H1 (cell line): ENCODE results near the gene KRTAP17-1. TPM values are rescaled to one million over a fixed set of nuclear protein-coding genes. Genes with fewer than 3 reads are reported as not detected.

Source experiments
- CTCF ChIA-PET: fragments of 300-600 bp; sonication (Branson Sonifier 250); formaldehyde crosslinking; loops from one replicate; lab custom pipeline; 2021; ENCODE audit not compliant: partially characterized antibody; lab: Charles Lee
- POLR2A ChIA-PET: fragments of 300-600 bp; sonication (Branson Sonifier 250); formaldehyde crosslinking; loops from one replicate; lab custom pipeline; 2021; ENCODE audit warnings: inconsistent platforms; ENCODE audit not compliant: partially characterized antibody; lab: Charles Lee
- DNase-seq, 2 experiments: peaks; one replicate each; pipeline versions ENCODE4 v3.0.0 to v3.0.0-alpha.2; 2010 to 2022; ENCODE audit warnings: low spot score in 2 of 2, low read depth in 1 of 2, mixed read lengths in 1 of 2
- FAIRE-seq: peaks from 2 replicates; lab custom pipeline; 2011; peaks lifted over from hg19 to GRCh38; lab: Jason Lieb, UNC
- H2AFZ ChIP-seq: 2 replicates; pipeline ENCODE4 v1.8.1; 2012; ENCODE audit warnings: low read length, inconsistent platforms
- H2AK5ac ChIP-seq: 2 replicates; pipeline ENCODE4 v1.6.1; 2013; ENCODE audit warnings: low read depth, low read length
- H2BK120ac ChIP-seq: replicated peaks from 2 replicates; pipeline ENCODE3; 2013; ENCODE audit warnings: low read depth, low read length, inconsistent platforms
- H2BK12ac ChIP-seq: 2 replicates; pipeline ENCODE4 v1.6.1; 2013; ENCODE audit warnings: low read depth, low read length
- H2BK15ac ChIP-seq: 2 replicates; pipeline ENCODE4 v1.6.1; 2013; ENCODE audit warnings: low read length
- H2BK20ac ChIP-seq: 2 replicates; pipeline ENCODE4 v1.6.1; 2013; ENCODE audit warnings: low read length
- H2BK5ac ChIP-seq: 2 replicates; pipeline ENCODE4 v1.6.1; 2013; ENCODE audit warnings: low read depth, low read length
- H3K14ac ChIP-seq: 2 replicates; pipeline ENCODE4 v1.6.1; 2013; ENCODE audit warnings: inconsistent platforms; ENCODE audit not compliant: insufficient read length
- H3K18ac ChIP-seq: 2 replicates; pipeline ENCODE4 v1.6.1; 2013; ENCODE audit warnings: low read length; ENCODE audit errors: extremely low read depth
- H3K23ac ChIP-seq: 2 replicates; pipeline ENCODE4 v1.6.1; 2013; ENCODE audit warnings: inconsistent platforms; ENCODE audit not compliant: insufficient read length
- H3K23me2 ChIP-seq: 2 replicates; pipeline ENCODE4 v1.6.1; 2013; ENCODE audit warnings: low read depth, low read length
- H3K27ac ChIP-seq: 2 replicates; pipeline ENCODE4 v1.6.1; 2011; ENCODE audit warnings: low read depth, low read length, inconsistent platforms
- H3K27me3 ChIP-seq, 4 experiments: replicated peaks in 1 of 4; 1 replicate in 1 of 4; 2 replicates in 3 of 4; pipeline versions ENCODE4 v1.6.1 to v1.8.1; 2011 to 2013; ENCODE audit warnings: low read length in 3 of 4, mild to moderate bottlenecking in 3 of 4, inconsistent platforms in 2 of 4, mixed read lengths in 2 of 4, moderate library complexity in 1 of 4; ENCODE audit not compliant: control insufficient read depth in 3 of 4, insufficient read depth in 3 of 4; ENCODE audit errors: extremely low read depth in 1 of 4
- H3K36me3 ChIP-seq, 4 experiments: 2 replicates each; pipeline versions ENCODE4 v1.6.1 to v1.8.1; 2011 to 2013; ENCODE audit warnings: mild to moderate bottlenecking in 4 of 4, low read length in 3 of 4, moderate library complexity in 2 of 4, control low read depth in 1 of 4, inconsistent platforms in 1 of 4; ENCODE audit not compliant: insufficient read depth in 4 of 4, control insufficient read depth in 2 of 4
- H3K4ac ChIP-seq: replicated peaks from 2 replicates; pipeline ENCODE3; 2013; ENCODE audit warnings: low read length, low read depth, mixed read lengths, inconsistent platforms; ENCODE audit not compliant: insufficient read length
- H3K4me1 ChIP-seq, 4 experiments: replicated peaks in 1 of 4; 1 replicate in 1 of 4; 2 replicates in 3 of 4; pipeline versions ENCODE4 v1.6.1 to v1.8.1; 2011 to 2013; ENCODE audit warnings: low read length in 3 of 4, inconsistent platforms in 2 of 4, mixed read lengths in 1 of 4; ENCODE audit not compliant: insufficient read depth in 4 of 4, control insufficient read depth in 3 of 4
- H3K4me2 ChIP-seq, 2 experiments: 2 replicates each; pipeline versions ENCODE4 v1.6.1 to v1.8.1; 2011 to 2013; ENCODE audit warnings: low read depth in 2 of 2, low read length in 2 of 2, control low read depth in 1 of 2, inconsistent platforms in 1 of 2, mild to moderate bottlenecking in 1 of 2; ENCODE audit not compliant: insufficient read depth in 1 of 2
- H3K4me3 ChIP-seq, 4 experiments: fragments of 200-600, 300-600 bp in 1 of 4; sonication (generic), shearing (Covaris generic), sonication (Bioruptor Twin) in 1 of 4; 2 replicates each; pipeline versions ENCODE4 v1.5.1 to v1.8.1; 2011 to 2016; ENCODE audit warnings: low read length in 4 of 4, low read depth in 3 of 4, control low read depth in 2 of 4, inconsistent platforms in 2 of 4, mild to moderate bottlenecking in 2 of 4, mixed read lengths in 1 of 4, moderate library complexity in 1 of 4; ENCODE audit not compliant: insufficient read depth in 2 of 4; ENCODE audit errors: extremely low read depth in 1 of 4
- H3K56ac ChIP-seq: replicated peaks from 2 replicates; pipeline ENCODE3; 2013; ENCODE audit warnings: low read depth, mild to moderate bottlenecking, mixed read lengths, low read length, inconsistent platforms; ENCODE audit not compliant: insufficient read length
- H3K79me1 ChIP-seq: 2 replicates; pipeline ENCODE4 v1.6.1; 2013; ENCODE audit warnings: low read depth, low read length, control low read depth
- H3K79me2 ChIP-seq, 2 experiments: 2 replicates each; pipeline versions ENCODE4 v1.6.1 to v1.8.1; 2012 to 2013; ENCODE audit warnings: low read length in 2 of 2, mild to moderate bottlenecking in 2 of 2, inconsistent platforms in 1 of 2; ENCODE audit not compliant: insufficient read depth in 2 of 2, control insufficient read depth in 1 of 2
- H3K9ac ChIP-seq, 4 experiments: replicated peaks in 1 of 4; 1 replicate in 1 of 4; 2 replicates in 3 of 4; pipeline versions ENCODE4 v1.6.1 to v1.8.1; 2011 to 2013; ENCODE audit warnings: low read depth in 3 of 4, low read length in 3 of 4, control low read depth in 2 of 4, mild to moderate bottlenecking in 2 of 4, moderate library complexity in 2 of 4, inconsistent platforms in 1 of 4; ENCODE audit errors: extremely low read depth in 1 of 4
- H3K9me3 ChIP-seq, 2 experiments: 2 replicates each; pipeline versions ENCODE4 v1.6.1 to v1.8.1; 2012 to 2013; ENCODE audit warnings: mild to moderate bottlenecking in 2 of 2, moderate library complexity in 2 of 2, control low read depth in 1 of 2, inconsistent platforms in 1 of 2, low read depth in 1 of 2, low read length in 1 of 2, mixed read lengths in 1 of 2; ENCODE audit not compliant: insufficient read depth in 2 of 2
- H4K20me1 ChIP-seq, 2 experiments: replicated peaks in 1 of 2; 2 replicates each; pipeline versions ENCODE3 to v1.8.1; 2011 to 2013; ENCODE audit warnings: inconsistent platforms in 2 of 2, low read length in 2 of 2, mild to moderate bottlenecking in 1 of 2; ENCODE audit not compliant: insufficient read depth in 2 of 2, control insufficient read depth in 1 of 2
- H4K5ac ChIP-seq: 2 replicates; pipeline ENCODE4 v1.6.1; 2013; ENCODE audit warnings: low read length, low read depth, mixed read lengths, inconsistent platforms; ENCODE audit not compliant: insufficient read length
- H4K8ac ChIP-seq: 2 replicates; pipeline ENCODE4 v1.8.0; 2013; ENCODE audit warnings: mild to moderate bottlenecking, moderate library complexity, low read length, inconsistent platforms; ENCODE audit not compliant: insufficient read depth; ENCODE audit errors: extremely low read depth
- H4K91ac ChIP-seq: replicated peaks from 2 replicates; pipeline ENCODE3; 2013; ENCODE audit warnings: low read length, mixed read lengths, inconsistent platforms; ENCODE audit not compliant: insufficient read length
- CBX5 ChIP-seq: fragments of 300-800, 300-1000 bp; sonication (generic); IDR thresholded peaks from 2 replicates; pipeline ENCODE4 v1.7.1; 2016; ENCODE audit warnings: antibody characterized with exemption, low read length, low read depth
- CBX8 ChIP-seq: fragments of 300-800, 300-1000 bp; sonication (generic); IDR thresholded peaks from 2 replicates; pipeline ENCODE4 v1.7.1; 2016; ENCODE audit warnings: low read depth, low read length, borderline replicate concordance
- E2F6 ChIP-seq: IDR thresholded peaks from 2 replicates; pipeline ENCODE4 v1.6.1; 2012; ENCODE audit warnings: inconsistent platforms
- EGR1 ChIP-seq: IDR thresholded peaks from 2 replicates; pipeline ENCODE4 v1.6.1; 2011; ENCODE audit warnings: low read depth, low read length, borderline replicate concordance
- EZH2 ChIP-seq: fragments of 200-600 bp; sonication (generic); IDR thresholded peaks from 2 replicates; pipeline ENCODE4 v1.7.1; 2012; ENCODE audit warnings: low read depth, mild to moderate bottlenecking, moderate library complexity, low read length, inconsistent platforms; ENCODE audit not compliant: severe bottlenecking
- JUND ChIP-seq: IDR thresholded peaks from 2 replicates; pipeline ENCODE4 v1.6.1; 2011; ENCODE audit warnings: mild to moderate bottlenecking, improper control_type of control experiment, low read length
- NANOG ChIP-seq: IDR thresholded peaks from 2 replicates; pipeline ENCODE4 v1.6.1; 2011; ENCODE audit warnings: low read length, low read depth, mild to moderate bottlenecking, inconsistent platforms; ENCODE audit not compliant: insufficient read depth, poor library complexity, severe bottlenecking
- POLR2A ChIP-seq, 2 experiments: IDR thresholded peaks; 1 replicate in 1 of 2; 2 replicates in 1 of 2; pipeline ENCODE4 v1.6.1; 2011; ENCODE audit warnings: low read depth in 2 of 2, low read length in 2 of 2, mild to moderate bottlenecking in 2 of 2; ENCODE audit errors: control extremely low read depth in 1 of 2
- POU5F1 ChIP-seq: IDR thresholded peaks from 2 replicates; pipeline ENCODE4 v1.6.1; 2011; ENCODE audit warnings: low read depth, mild to moderate bottlenecking, low read length, moderate library complexity
- SIRT6 ChIP-seq: IDR thresholded peaks from one replicate; pipeline ENCODE4 v1.7.1; 2012; ENCODE audit warnings: low read length, inconsistent platforms
- SP2 ChIP-seq: IDR thresholded peaks from 2 replicates; pipeline ENCODE4 v1.6.1; 2012; ENCODE audit warnings: mild to moderate bottlenecking, low read length, inconsistent platforms
- SP4 ChIP-seq: IDR thresholded peaks from 2 replicates; pipeline ENCODE4 v1.6.1; 2012; ENCODE audit warnings: low read length, inconsistent platforms
- WGBS, 2 experiments: shearing (Covaris generic) in 1 of 2; methylation state at CpG; one replicate each; pipeline versions ENCODE4 v1.1.6 to v1.1.7; 2013 to 2015; ENCODE audit warnings: low lambda C conversion rate in 2 of 2, mixed read lengths in 2 of 2, inconsistent platforms in 1 of 2, low coverage in 1 of 2, missing lambda C conversion rate in 1 of 2; ENCODE audit not compliant: insufficient replicate concordance in 2 of 2, insufficient coverage in 1 of 2, insufficient read length in 1 of 2; ENCODE audit errors: extremely low coverage in 1 of 2, missing lambda C conversion rate in 1 of 2; 5-methylcytosine and 5-hydroxymethylcytosine counted together
- polyA plus RNA-seq, 7 experiments: library from polyadenylated mRNA; depleted of rRNA in 3 of 7; stranded (reverse) in 5 of 7; unstranded in 2 of 7; fragments of >200 nt in 5 of 7; fragments of 200-250 nt in 2 of 7; gene quantifications; 1 replicate in 5 of 7; 2 replicates in 1 of 7; 4 replicates in 1 of 7; pipeline versions ENCODE4 v1.2.1 to v1.2.3, GENCODE V29; 2011 to 2013; ENCODE audit warnings: missing spikeins in 2 of 7, mixed read lengths in 2 of 7
- total RNA-seq: library from RNA; stranded (reverse); fragmentation: NEBNext Ultra II Directional; extraction: Animal tissue kit (Norgen Biotek cat#: 25700); gene quantifications from 2 replicates; pipeline ENCODE4 v1.2.1, GENCODE V29; 2021
- TF ChIP-seq, protein P1 (sequence below): IDR thresholded peaks from 2 replicates; pipeline ENCODE4 v1.6.1; 2011; ENCODE audit warnings: low read length, improper control_type of control experiment

Gene KRTAP17-1
- total and polyA plus RNA-seq, 2 of the 8 experiments (the other 6 are each of a cell fraction or from before 2014, with no cell fraction given), result not detected

- H2BK20ac ChIP-seq, result no peak overlapping the region
- no peak overlapping the region for H3K18ac ChIP-seq
- ChIA-PET POLR2A (interaction anchor here (0.7 kb wide), 1 partner anchor 13 kb away, joined by 3 read pairs; no protein-coding TSS in a partner anchor), CTCF (no interaction called here)
- H3K27me3 ChIP-seq, result no peaks in the 10 kb centered on the region
- no peak overlapping the region for H2BK5ac ChIP-seq
- no peaks in the 10 kb centered on the region for H3K9me3 ChIP-seq
- H3K23ac ChIP-seq, result no peak overlapping the region
- H2BK120ac ChIP-seq, result no peak overlapping the region
- no peak for FAIRE-seq
- no peak overlapping the region for H2BK12ac ChIP-seq
- H3K4me1 ChIP-seq, result no peaks in the 10 kb centered on the region
- WGBS, 2 experiments, result 87% methylated on average over 3 of the region's 3 CpGs; no CpG with 5 or more reads in 1 of the 2 experiments
- no peak for DNase-seq
- no peak overlapping the region for H2AFZ ChIP-seq
- H3K79me1 ChIP-seq, result no peaks in the 10 kb centered on the region
- H3K4me2 ChIP-seq, result no peak overlapping the region
- no peak overlapping the region for H4K5ac ChIP-seq
- no peak overlapping the region for H3K4ac ChIP-seq
- H3K36me3 ChIP-seq, result no peaks in the 10 kb centered on the region
- no peak overlapping the region for H4K91ac ChIP-seq
- H3K9ac ChIP-seq, result no peak overlapping the region
- H3K79me2 ChIP-seq, result no peaks in the 10 kb centered on the region
- H3K23me2 ChIP-seq, result no peaks in the 10 kb centered on the region
- H2BK15ac ChIP-seq, result no peak overlapping the region
- H3K14ac ChIP-seq, result no peak overlapping the region
- H4K20me1 ChIP-seq, result no peaks in the 10 kb centered on the region
- no peak overlapping the region for H3K4me3 ChIP-seq
- H2AK5ac ChIP-seq, result no peak overlapping the region
- no peak overlapping the region for H4K8ac ChIP-seq
- no peak overlapping the region for H3K56ac ChIP-seq
- no peak overlapping the region for H3K27ac ChIP-seq
- TF ChIP-seq E2F6 (no peak), POLR2A (IDR thresholded peaks at IDR 0.05; ENCODE audit: control extremely low read depth in 1 of 2, low read depth in 2 of 2, low read length in 2 of 2) (no peak), JUND (no peak), SP2 (no peak), EGR1 (no peak), CBX5 (no peak), SP4 (no peak), CBX8 (no peak), EZH2 (no peak), NANOG (no peak), POU5F1 (no peak), SIRT6 (no peak)
- TF ChIP-seq, protein P1, sequence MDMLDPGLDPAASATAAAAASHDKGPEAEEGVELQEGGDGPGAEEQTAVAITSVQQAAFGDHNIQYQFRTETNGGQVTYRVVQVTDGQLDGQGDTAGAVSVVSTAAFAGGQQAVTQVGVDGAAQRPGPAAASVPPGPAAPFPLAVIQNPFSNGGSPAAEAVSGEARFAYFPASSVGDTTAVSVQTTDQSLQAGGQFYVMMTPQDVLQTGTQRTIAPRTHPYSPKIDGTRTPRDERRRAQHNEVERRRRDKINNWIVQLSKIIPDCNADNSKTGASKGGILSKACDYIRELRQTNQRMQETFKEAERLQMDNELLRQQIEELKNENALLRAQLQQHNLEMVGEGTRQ, result no peak
Observed at GRCh38 chr17:41287050-41287449, 28.5 kb downstream of the KRTAP17-1 start.
